ENCODE measurements around the gene DUS2. TPM values are rescaled to one million over a fixed set of nuclear protein-coding genes. Genes with fewer than 3 reads are reported as not detected.
A peak's percentile ranks its signal among the peaks of the same experiment; 100 is the strongest.

The DUS2 gene
- total RNA-seq, 1 donor from 2014 or later = 15.1 TPM

GRCh38 chr16:68082629-68083238 lies 59.6 kb downstream of the DUS2 start:
- peaks cover 0 to 5% (median 2%) of the 10 kb centered on the region in 3 donors for H3K36me3 ChIP-seq (ENCODE audit: control insufficient read depth in 3 of 3, insufficient read depth in 3 of 3, low read length in 3 of 3)
- H3K27ac ChIP-seq (ENCODE audit: low read depth, low read length) = peak overlapping the region; percentile 91
- H3K9ac ChIP-seq (ENCODE audit: low read depth in 1 of 3, low read length in 3 of 3) = peak overlapping the region in 1 of 3 donors; percentile 28
- peaks cover 54 to 63% (median 62%) of the 10 kb centered on the region in 3 donors for H3K4me1 ChIP-seq (ENCODE audit: control insufficient read depth in 3 of 3, insufficient read depth in 3 of 3, low read length in 3 of 3)
- H3K4me3 ChIP-seq (ENCODE audit: low read length in 3 of 3) = no peak overlapping the region
- H3K27me3 ChIP-seq (ENCODE audit: control insufficient read depth in 3 of 3, insufficient read depth in 3 of 3, low read length in 3 of 3) = no peaks in the 10 kb centered on the region
- H3K9me3 ChIP-seq (ENCODE audit: control insufficient read depth in 3 of 3, low read length in 3 of 3) = no peaks in the 10 kb centered on the region

GRCh38 chr16:68083239-68083781 lies 60.2 kb downstream of the DUS2 start:
- Histone ChIP-seq H3K9ac (ENCODE audit: low read depth in 1 of 3, low read length in 3 of 3) (peak overlapping the region in 2 of 3 donors; percentile 28 to 74), H3K27ac (ENCODE audit: low read depth, low read length) (peak overlapping the region; percentile 91), H3K27me3 (ENCODE audit: control insufficient read depth in 3 of 3, insufficient read depth in 3 of 3, low read length in 3 of 3) (no peaks in the 10 kb centered on the region), H3K36me3 (ENCODE audit: control insufficient read depth in 3 of 3, insufficient read depth in 3 of 3, low read length in 3 of 3) (peaks cover 0 to 2% (median 2%) of the 10 kb centered on the region in 3 donors), H3K9me3 (ENCODE audit: control insufficient read depth in 3 of 3, low read length in 3 of 3) (no peaks in the 10 kb centered on the region), H3K4me3 (ENCODE audit: low read length in 3 of 3) (no peak overlapping the region), H3K4me1 (ENCODE audit: control insufficient read depth in 3 of 3, insufficient read depth in 3 of 3, low read length in 3 of 3) (peaks cover 57 to 67% (median 60%) of the 10 kb centered on the region in 3 donors)

DNA sequence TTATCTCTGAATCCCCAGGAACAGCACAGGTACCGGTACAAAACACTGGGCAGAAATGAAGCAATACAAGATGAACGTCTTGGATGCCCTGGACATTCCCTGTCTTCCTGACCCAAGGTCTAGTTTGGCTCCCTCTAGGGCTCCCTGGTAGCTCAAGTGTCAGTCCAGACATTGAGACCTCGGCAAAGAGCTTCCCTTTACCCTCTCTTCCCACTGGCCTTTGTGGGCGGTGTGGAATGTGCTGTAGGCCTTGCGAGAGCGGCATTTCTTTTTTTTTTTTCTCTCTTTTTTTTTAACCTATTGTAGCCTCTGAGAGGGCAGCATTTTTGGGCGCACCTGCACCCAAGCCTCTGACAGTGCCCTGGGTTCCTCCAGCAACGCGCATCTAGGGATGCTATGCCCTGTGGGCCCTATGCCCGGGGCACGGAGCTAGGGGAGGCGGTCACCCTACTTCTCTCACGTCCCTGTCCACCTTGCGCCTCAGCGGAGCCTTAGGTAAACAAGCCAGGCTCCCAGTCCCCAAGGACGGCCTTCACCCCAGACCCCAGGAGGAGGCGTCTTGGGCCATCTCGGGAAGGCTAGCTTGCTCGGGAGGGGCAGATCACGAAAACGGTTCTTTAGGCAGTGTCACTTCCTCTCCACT lies 60.9 kb downstream of the DUS2 start:
- H3K9me3 ChIP-seq (ENCODE audit: control insufficient read depth in 3 of 3, low read length in 3 of 3) = no peaks in the 10 kb centered on the region
- peak overlapping the region; percentile 91 for H3K27ac ChIP-seq (ENCODE audit: low read depth, low read length)
- H3K4me3 ChIP-seq (ENCODE audit: low read length in 3 of 3) = peak overlapping the region; percentile 73 to 95 (median 84)
- H3K4me1 ChIP-seq (ENCODE audit: control insufficient read depth in 3 of 3, insufficient read depth in 3 of 3, low read length in 3 of 3) = peaks cover 57 to 65% (median 60%) of the 10 kb centered on the region in 3 donors
- peak overlapping the region; percentile 74 to 97 (median 92) for H3K9ac ChIP-seq (ENCODE audit: low read depth in 1 of 3, low read length in 3 of 3)
- no peaks in the 10 kb centered on the region for H3K27me3 ChIP-seq (ENCODE audit: control insufficient read depth in 3 of 3, insufficient read depth in 3 of 3, low read length in 3 of 3)
- H3K36me3 ChIP-seq (ENCODE audit: control insufficient read depth in 3 of 3, insufficient read depth in 3 of 3, low read length in 3 of 3) = no peaks in the 10 kb centered on the region

- Histone ChIP-seq H3K9me3 (ENCODE audit: control insufficient read depth in 3 of 3, low read length in 3 of 3) (no peaks in the 10 kb centered on the region), H3K9ac (ENCODE audit: low read depth in 1 of 3, low read length in 3 of 3) (peak overlapping the region; percentile 74 to 97 (median 92)), H3K4me1 (ENCODE audit: control insufficient read depth in 3 of 3, insufficient read depth in 3 of 3, low read length in 3 of 3) (peaks cover 50 to 62% (median 56%) of the 10 kb centered on the region in 3 donors)
Measured at GRCh38 chr16:68084504-68085258, 61.6 kb downstream of the DUS2 start.

DNA sequence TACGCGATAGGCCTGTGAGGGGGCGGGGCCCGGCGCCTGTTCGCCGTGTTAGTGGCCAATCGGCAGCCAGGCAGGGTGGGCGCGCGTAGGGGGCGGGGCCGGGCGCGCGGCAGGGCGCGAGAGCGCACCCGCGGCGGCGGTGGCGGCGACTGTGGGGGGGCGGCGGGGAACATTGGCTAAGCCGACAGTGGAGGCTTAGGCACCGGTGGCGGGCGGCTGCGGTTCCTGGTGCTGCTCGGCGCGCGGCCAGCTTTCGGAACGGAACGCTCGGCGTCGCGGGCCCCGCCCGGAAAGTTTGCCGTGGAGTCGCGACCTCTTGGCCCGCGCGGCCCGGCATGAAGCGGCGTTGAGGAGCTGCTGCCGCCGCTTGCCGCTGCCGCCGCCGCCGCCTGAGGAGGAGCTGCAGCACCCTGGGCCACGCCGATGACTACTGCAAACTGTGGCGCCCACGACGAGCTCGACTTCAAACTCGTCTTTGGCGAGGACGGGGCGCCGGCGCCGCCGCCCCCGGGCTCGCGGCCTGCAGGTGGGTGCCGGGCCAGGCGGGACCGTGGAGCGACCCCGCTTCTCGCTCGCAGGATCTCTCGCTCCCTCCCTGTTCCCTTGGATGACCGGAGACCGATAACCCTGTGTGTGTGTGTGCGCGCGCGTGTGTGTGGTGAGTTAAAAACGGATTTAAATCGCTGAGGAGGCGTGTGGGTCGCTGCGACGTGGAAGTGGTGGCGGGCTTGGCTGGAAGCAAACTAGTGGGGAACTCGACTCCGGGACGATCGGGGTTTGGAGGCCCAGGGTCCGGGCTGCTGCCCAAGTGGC lies 62.4 kb downstream of the DUS2 start, which contains the start of gene NFATC3:
NFATC3 (plus strand) TSS at position 112 of the 813 bp plus-strand sequence; CDS start at position 424, 312 bp downstream.
- Histone ChIP-seq H3K4me1 (ENCODE audit: control insufficient read depth in 3 of 3, insufficient read depth in 3 of 3, low read length in 3 of 3) (peaks cover 43 to 54% (median 49%) of the 10 kb centered on the region in 3 donors), H3K9ac (ENCODE audit: low read depth in 1 of 3, low read length in 3 of 3) (peak within 1 kb of the TSS; percentile 88 to 98 (median 92)), H3K4me3 (ENCODE audit: low read length in 3 of 3) (peak within 1 kb of the TSS; percentile 95 to 96 (median 95)), H3K27ac (ENCODE audit: low read depth, low read length) (peak within 1 kb of the TSS; percentile 91), H3K27me3 (ENCODE audit: control insufficient read depth in 3 of 3, insufficient read depth in 3 of 3, low read length in 3 of 3) (no peaks in the 10 kb centered on the region), H3K9me3 (ENCODE audit: control insufficient read depth in 3 of 3, low read length in 3 of 3) (no peaks in the 10 kb centered on the region), H3K36me3 (ENCODE audit: control insufficient read depth in 3 of 3, insufficient read depth in 3 of 3, low read length in 3 of 3) (no peaks in the 10 kb centered on the region)

More at GRCh38 chr16:68084504-68085258, 61.6 kb downstream of the DUS2 start:
- Histone ChIP-seq H3K27me3 (ENCODE audit: control insufficient read depth in 3 of 3, insufficient read depth in 3 of 3, low read length in 3 of 3) (no peaks in the 10 kb centered on the region), H3K36me3 (ENCODE audit: control insufficient read depth in 3 of 3, insufficient read depth in 3 of 3, low read length in 3 of 3) (no peaks in the 10 kb centered on the region), H3K27ac (ENCODE audit: low read depth, low read length) (peak overlapping the region; percentile 91), H3K4me3 (ENCODE audit: low read length in 3 of 3) (peak overlapping the region; percentile 73 to 95 (median 84))

DNA sequence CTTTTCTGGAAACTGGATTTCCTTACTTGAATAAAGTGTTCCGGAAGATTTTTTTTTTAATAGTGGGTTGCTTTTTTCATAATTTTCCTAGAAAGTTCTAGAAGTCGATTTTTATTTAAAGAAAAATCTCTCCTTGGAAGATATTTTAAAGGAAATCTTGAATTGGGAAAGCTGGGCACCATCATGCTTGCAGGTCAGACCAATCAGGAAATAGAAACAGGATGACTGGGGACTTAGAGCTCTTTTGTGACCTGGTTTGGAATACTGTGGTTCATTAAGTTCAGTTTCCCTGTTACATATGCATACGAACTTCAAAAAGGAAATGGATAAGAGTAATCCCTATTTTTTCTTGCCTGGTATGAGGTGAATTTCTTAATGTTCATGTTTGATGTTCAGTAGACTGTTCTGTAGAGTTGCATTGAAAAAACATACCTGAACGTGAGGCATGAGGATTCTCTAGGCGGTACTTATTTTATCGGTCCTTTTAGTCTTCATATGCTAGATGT lies 63.3 kb downstream of the DUS2 start:
- Histone ChIP-seq H3K36me3 (ENCODE audit: control insufficient read depth in 3 of 3, insufficient read depth in 3 of 3, low read length in 3 of 3) (no peaks in the 10 kb centered on the region), H3K4me1 (ENCODE audit: control insufficient read depth in 3 of 3, insufficient read depth in 3 of 3, low read length in 3 of 3) (peaks cover 47 to 58% (median 48%) of the 10 kb centered on the region in 3 donors), H3K27ac (ENCODE audit: low read depth, low read length) (peak overlapping the region; percentile 87), H3K9me3 (ENCODE audit: control insufficient read depth in 3 of 3, low read length in 3 of 3) (no peaks in the 10 kb centered on the region), H3K9ac (ENCODE audit: low read depth in 1 of 3, low read length in 3 of 3) (peak overlapping the region; percentile 88 to 98 (median 91)), H3K27me3 (ENCODE audit: control insufficient read depth in 3 of 3, insufficient read depth in 3 of 3, low read length in 3 of 3) (no peaks in the 10 kb centered on the region), H3K4me3 (ENCODE audit: low read length in 3 of 3) (peak overlapping the region; percentile 95 to 96 (median 95))

GRCh38 chr16:68086860-68087268 lies 63.8 kb downstream of the DUS2 start:
- Histone ChIP-seq H3K9ac (ENCODE audit: low read depth in 1 of 3, low read length in 3 of 3) (peak overlapping the region; percentile 88 to 98 (median 91)), H3K27ac (ENCODE audit: low read depth, low read length) (peak overlapping the region; percentile 87), H3K27me3 (ENCODE audit: control insufficient read depth in 3 of 3, insufficient read depth in 3 of 3, low read length in 3 of 3) (no peaks in the 10 kb centered on the region), H3K4me1 (ENCODE audit: control insufficient read depth in 3 of 3, insufficient read depth in 3 of 3, low read length in 3 of 3) (peaks cover 47 to 55% (median 51%) of the 10 kb centered on the region in 3 donors), H3K9me3 (ENCODE audit: control insufficient read depth in 3 of 3, low read length in 3 of 3) (no peaks in the 10 kb centered on the region), H3K4me3 (ENCODE audit: low read length in 3 of 3) (peak overlapping the region; percentile 95 to 96 (median 95)), H3K36me3 (ENCODE audit: control insufficient read depth in 3 of 3, insufficient read depth in 3 of 3, low read length in 3 of 3) (no peaks in the 10 kb centered on the region)

DNA sequence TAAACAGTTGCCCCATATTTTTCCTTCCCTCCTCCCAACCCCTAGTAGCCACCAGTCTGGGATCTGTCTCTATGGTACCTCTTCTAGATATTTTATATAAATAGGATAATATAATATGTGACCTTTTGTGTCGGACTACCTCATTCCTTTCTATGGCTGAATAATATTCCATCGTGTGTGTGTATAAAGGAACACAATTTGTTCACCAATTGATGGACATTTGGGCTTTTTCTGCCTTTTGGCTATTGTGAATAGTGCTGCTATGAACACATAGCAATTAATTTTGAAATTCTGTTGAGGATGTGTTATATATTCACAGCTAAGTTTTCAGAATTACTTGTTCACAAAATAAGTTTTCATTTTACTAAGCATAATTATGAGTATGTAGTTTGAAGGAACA lies 64.6 kb downstream of the DUS2 start:
- Histone ChIP-seq H3K4me3 (ENCODE audit: low read length in 3 of 3) (peak overlapping the region in 1 of 3 donors; percentile 20), H3K36me3 (ENCODE audit: control insufficient read depth in 3 of 3, insufficient read depth in 3 of 3, low read length in 3 of 3) (no peaks in the 10 kb centered on the region), H3K27me3 (ENCODE audit: control insufficient read depth in 3 of 3, insufficient read depth in 3 of 3, low read length in 3 of 3) (no peaks in the 10 kb centered on the region), H3K9me3 (ENCODE audit: control insufficient read depth in 3 of 3, low read length in 3 of 3) (no peaks in the 10 kb centered on the region), H3K9ac (ENCODE audit: low read depth in 1 of 3, low read length in 3 of 3) (no peak overlapping the region), H3K27ac (ENCODE audit: low read depth, low read length) (peak overlapping the region; percentile 15), H3K4me1 (ENCODE audit: control insufficient read depth in 3 of 3, insufficient read depth in 3 of 3, low read length in 3 of 3) (peaks cover 41 to 48% (median 47%) of the 10 kb centered on the region in 3 donors)

All from skeletal muscle tissue (tissue), 4 donors.